ENCODE results near the gene NUP210L. TPM values are rescaled to one million over a fixed set of nuclear protein-coding genes. Genes with fewer than 3 reads are reported as not detected.

Gene NUP210L
- total and polyA plus RNA-seq, 9 of the 15 experiments (the other 6 are each of a cell fraction or from before 2014, with no cell fraction given) = 0.01 to 0.04 TPM; not detected in 7

GRCh38 chr1:154186852-154187501 is 32.1 kb upstream of the NUP210L start (continued):
- no peak for TF ChIP-seq CREB5 (CRISPR knock-in tag; IDR thresholded peaks at IDR 0.05)
- no peak for TF ChIP-seq U2AF2 (optimal IDR thresholded peaks at IDR 0.05; ENCODE audit: low read depth, low read length)
- no peak for TF ChIP-seq CREBBP (IDR thresholded peaks at IDR 0.05; ENCODE audit: low read depth, low read length)
- TF ChIP-seq ZNF175 (CRISPR knock-in tag; IDR thresholded peaks at IDR 0.05; ENCODE audit: low read depth) = no peak
- no peak for TF ChIP-seq POLR2H (tag; IDR thresholded peaks at IDR 0.05; ENCODE audit: low read depth)
- TF ChIP-seq NFE2 (IDR thresholded peaks at IDR 0.05; ENCODE audit: low read depth) = peak; percentile 55
- no peak for TF ChIP-seq RBM17 (IDR thresholded peaks at IDR 0.05; ENCODE audit: borderline replicate concordance, low read depth, low read length)
- no peak for TF ChIP-seq IRF9 (tag; IDR thresholded peaks at IDR 0.05)
- TF ChIP-seq ZNF445 (CRISPR knock-in tag; IDR thresholded peaks at IDR 0.05; ENCODE audit: low read depth) = no peak
- TF ChIP-seq ILF3 (IDR thresholded peaks at IDR 0.05; ENCODE audit: borderline replicate concordance) = no peak
- no peak for TF ChIP-seq ZNF253 (CRISPR knock-in tag; conservative IDR thresholded peaks at IDR 0.05)
- no peak for TF ChIP-seq SNAPC5 (CRISPR knock-in tag; IDR thresholded peaks at IDR 0.05)
- no peak for TF ChIP-seq PHF20 (IDR thresholded peaks at IDR 0.05; ENCODE audit: partially characterized antibody)
- TF ChIP-seq HMGN3 (IDR thresholded peaks at IDR 0.05; ENCODE audit: borderline replicate concordance, extremely low read depth, insufficient read length, low read depth, low read length) = no peak
- 0 out of 2 replicates have a peak, but pooled peaks have one; percentile 33 for TF ChIP-seq DIDO1 (tag; IDR thresholded peaks at IDR 0.05; ENCODE audit: low read depth)
- TF ChIP-seq SP2 (IDR thresholded peaks at IDR 0.05; ENCODE audit: extremely low read depth, low read depth, low read length, poor library complexity, severe bottlenecking) = no peak
- no peak for TF ChIP-seq TCF7 (IDR thresholded peaks at IDR 0.05; ENCODE audit: borderline replicate concordance)
- no peak for TF ChIP-seq ZNF224 (CRISPR knock-in tag; IDR thresholded peaks at IDR 0.05)
- no peak for TF ChIP-seq COPS2 (conservative IDR thresholded peaks at IDR 0.05)
- TF ChIP-seq UBTF (IDR thresholded peaks at IDR 0.05; ENCODE audit: borderline replicate concordance in 1 of 2, low read depth in 2 of 2, low read length in 2 of 2) = no peak
- TF ChIP-seq ETV6 (IDR thresholded peaks at IDR 0.05; ENCODE audit: borderline replicate concordance in 1 of 2, low read depth in 2 of 2, low read length in 1 of 2) = no peak
- no peak for TF ChIP-seq ETV6 (CRISPR knock-in tag; IDR thresholded peaks at IDR 0.05; ENCODE audit: borderline replicate concordance)

Data from K562 (cell line).